OCI-LY7 (cell line): ENCODE data around the gene RBM20. TPM values are rescaled to one million over a fixed set of nuclear protein-coding genes. Genes with fewer than 3 reads are reported as not detected.

Experiments
- BruUV-seq: library from RNA; stranded (reverse); fragments of 400-500 nt; replicated peaks from 2 replicates; lab custom pipeline; 2021; lab: Mats Ljungman, UMichigan
- CTCF ChIA-PET: fragments of 300-600 bp; sonication (Branson Sonifier 250); formaldehyde crosslinking; loops from one replicate; lab custom pipeline; 2022; ENCODE audit warnings: antibody characterized with exemption; ENCODE audit not compliant: unreplicated experiment; lab: Charles Lee
- POLR2A ChIA-PET: fragments of 300-600 bp; sonication (Branson Sonifier 250); formaldehyde crosslinking; loops from one replicate; lab custom pipeline; 2022; ENCODE audit warnings: antibody characterized with exemption; lab: Charles Lee
- DNase-seq: peaks from one replicate; pipeline ENCODE4 v3.0.0-alpha.2; 2015; ENCODE audit warnings: low spot score
- H2AFZ ChIP-seq: fragments of 200-600 bp; sonication (generic), shearing (Covaris generic); 2 replicates; pipeline ENCODE4 v1.6.1; 2014; ENCODE audit warnings: mild to moderate bottlenecking, antibody characterized with exemption, low read length, moderate library complexity
- H3K27ac ChIP-seq: fragments of 200-600 bp; sonication (generic); 2 replicates; pipeline ENCODE4 v1.5.1; 2014; ENCODE audit warnings: mixed run types, low read depth, mild to moderate bottlenecking, moderate library complexity, low read length, inconsistent platforms; ENCODE audit not compliant: poor library complexity, severe bottlenecking
- H3K36me3 ChIP-seq: fragments of 200-600 bp; sonication (generic); 2 replicates; pipeline ENCODE4 v1.6.1; 2014; ENCODE audit warnings: mild to moderate bottlenecking, antibody characterized with exemption, low read length, moderate library complexity, mixed read lengths; ENCODE audit not compliant: insufficient read depth
- H3K4me1 ChIP-seq: fragments of 200-600 bp; sonication (generic); 2 replicates; pipeline ENCODE4 v1.5.1; 2014; ENCODE audit warnings: mild to moderate bottlenecking, low read length; ENCODE audit not compliant: insufficient read depth, poor library complexity, severe bottlenecking
- H3K4me2 ChIP-seq: fragments of 200-600 bp; sonication (generic); 2 replicates; pipeline ENCODE4 v1.6.1; 2014; ENCODE audit warnings: mild to moderate bottlenecking, low read length
- H3K4me3 ChIP-seq: fragments of 200-600 bp; sonication (generic); 2 replicates; pipeline ENCODE4 v1.5.1; 2014; ENCODE audit warnings: mild to moderate bottlenecking, low read depth, low read length; ENCODE audit not compliant: poor library complexity, severe bottlenecking
- H3K79me2 ChIP-seq: fragments of 200-600 bp; sonication (generic); 2 replicates; pipeline ENCODE4 v1.6.1; 2016; ENCODE audit warnings: low read depth, mild to moderate bottlenecking, low read length, moderate library complexity, mixed read lengths; ENCODE audit not compliant: insufficient read depth
- H3K9me2 ChIP-seq: fragments of 200-600 bp; sonication (generic); 2 replicates; pipeline ENCODE4 v1.6.1; 2016; ENCODE audit warnings: mild to moderate bottlenecking, low read length, mixed read lengths; ENCODE audit not compliant: insufficient read depth
- H3K9me3 ChIP-seq: fragments of 200-600 bp; sonication (generic); 2 replicates; pipeline ENCODE4 v1.6.1; 2014; ENCODE audit warnings: mild to moderate bottlenecking, mixed run types, low read length, mixed read lengths
- H4K20me1 ChIP-seq: fragments of 200-600 bp; sonication (generic); 2 replicates; pipeline ENCODE4 v1.6.1; 2014; ENCODE audit warnings: mild to moderate bottlenecking, antibody characterized with exemption, low read length, moderate library complexity, mixed read lengths; ENCODE audit not compliant: insufficient read depth
- EZH2phosphoT487 ChIP-seq: fragments of 200-600 bp; sonication (generic); IDR thresholded peaks from 2 replicates; pipeline ENCODE4 v1.6.1; 2018; ENCODE audit warnings: low read depth, borderline replicate concordance, mild to moderate bottlenecking, mixed run types, antibody characterized with exemption, low read length, moderate library complexity, mixed read lengths
- intact Hi-C: fragments of 100-400 bp; cut with micrococcal nuclease; formaldehyde crosslinking; loops from one replicate; pipeline ENCODE4 v1.10.0; 2022; ENCODE audit not compliant: unreplicated experiment
- total RNA-seq, 2 experiments: library from RNA; depleted of rRNA in 1 of 2; stranded (reverse); fragments of >200 nt in 1 of 2; shearing (Covaris generic) in 1 of 2; gene quantifications; 2 replicates each; pipeline ENCODE4 v1.2.3, GENCODE V29; 2014 to 2022
- TF ChIP-seq, protein P1 (sequence below): fragments of 200-600 bp; sonication (generic); conservative IDR thresholded peaks from 2 replicates; pipeline ENCODE4 v1.5.1; 2014; ENCODE audit warnings: mild to moderate bottlenecking, antibody characterized with exemption, low read length, moderate library complexity, mixed read lengths

The RBM20 gene
- total RNA-seq, 2 experiments from 2014 or later: 0.35 to 1.0 TPM

DNA sequence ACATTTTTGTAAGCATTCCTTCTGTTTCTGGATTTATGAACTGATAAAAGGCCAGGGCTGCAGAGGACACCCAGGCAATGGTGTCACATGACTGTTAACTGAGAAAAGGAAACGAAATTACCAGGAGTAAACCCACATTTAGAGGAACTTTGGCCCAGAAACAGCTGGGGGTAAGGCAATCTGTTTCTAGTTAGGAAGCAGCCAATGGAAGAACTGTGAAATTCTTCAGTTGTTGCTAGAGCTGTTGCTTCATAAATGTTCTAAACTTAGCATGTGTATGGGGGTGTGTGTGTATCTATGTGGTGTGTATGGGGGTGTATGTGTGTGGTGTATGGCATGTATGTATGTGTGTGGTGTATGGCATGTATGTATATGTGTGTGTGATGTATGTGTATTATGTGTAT, 215.8 kb downstream of the RBM20 start:
- Histone ChIP-seq H3K79me2 (no peaks in the 10 kb centered on the region), H3K4me3 (peak overlapping the region; percentile 24), H3K4me1 (peaks cover 80% of the 10 kb centered on the region), H3K9me2 (no peaks in the 10 kb centered on the region), H3K36me3 (no peaks in the 10 kb centered on the region), H4K20me1 (no peaks in the 10 kb centered on the region), H2AFZ (peak overlapping the region; percentile 21; the same call in 1 of the 2 replicates), H3K4me2 (peak overlapping the region; percentile 72), H3K27ac (peak overlapping the region; percentile 91), H3K9me3 (no peaks in the 10 kb centered on the region)
- intact Hi-C loops: loop anchor here (5.0 kb wide), 1 partner anchor 503 kb away; no protein-coding TSS in a partner anchor
- POLR2A ChIA-PET: interaction anchor here (1.6 to 5.5 kb wide), 9 partner anchors 7 to 57 kb away, joined by 4 to 121 read pairs (median 18); partner anchors contain the start of gene PDCD4
- no TSS peak for BruUV-seq
- TF ChIP-seq, protein P1, sequence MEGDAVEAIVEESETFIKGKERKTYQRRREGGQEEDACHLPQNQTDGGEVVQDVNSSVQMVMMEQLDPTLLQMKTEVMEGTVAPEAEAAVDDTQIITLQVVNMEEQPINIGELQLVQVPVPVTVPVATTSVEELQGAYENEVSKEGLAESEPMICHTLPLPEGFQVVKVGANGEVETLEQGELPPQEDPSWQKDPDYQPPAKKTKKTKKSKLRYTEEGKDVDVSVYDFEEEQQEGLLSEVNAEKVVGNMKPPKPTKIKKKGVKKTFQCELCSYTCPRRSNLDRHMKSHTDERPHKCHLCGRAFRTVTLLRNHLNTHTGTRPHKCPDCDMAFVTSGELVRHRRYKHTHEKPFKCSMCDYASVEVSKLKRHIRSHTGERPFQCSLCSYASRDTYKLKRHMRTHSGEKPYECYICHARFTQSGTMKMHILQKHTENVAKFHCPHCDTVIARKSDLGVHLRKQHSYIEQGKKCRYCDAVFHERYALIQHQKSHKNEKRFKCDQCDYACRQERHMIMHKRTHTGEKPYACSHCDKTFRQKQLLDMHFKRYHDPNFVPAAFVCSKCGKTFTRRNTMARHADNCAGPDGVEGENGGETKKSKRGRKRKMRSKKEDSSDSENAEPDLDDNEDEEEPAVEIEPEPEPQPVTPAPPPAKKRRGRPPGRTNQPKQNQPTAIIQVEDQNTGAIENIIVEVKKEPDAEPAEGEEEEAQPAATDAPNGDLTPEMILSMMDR: no peak
- no peak for TF ChIP-seq EZH2phosphoT487
- CTCF ChIA-PET: interaction anchor here (1.1 to 5.3 kb wide), 3 partner anchors 17 to 53 kb away, joined by 3 to 39 read pairs (median 4); no protein-coding TSS in a partner anchor
- peak; percentile 43 for DNase-seq

DNA sequence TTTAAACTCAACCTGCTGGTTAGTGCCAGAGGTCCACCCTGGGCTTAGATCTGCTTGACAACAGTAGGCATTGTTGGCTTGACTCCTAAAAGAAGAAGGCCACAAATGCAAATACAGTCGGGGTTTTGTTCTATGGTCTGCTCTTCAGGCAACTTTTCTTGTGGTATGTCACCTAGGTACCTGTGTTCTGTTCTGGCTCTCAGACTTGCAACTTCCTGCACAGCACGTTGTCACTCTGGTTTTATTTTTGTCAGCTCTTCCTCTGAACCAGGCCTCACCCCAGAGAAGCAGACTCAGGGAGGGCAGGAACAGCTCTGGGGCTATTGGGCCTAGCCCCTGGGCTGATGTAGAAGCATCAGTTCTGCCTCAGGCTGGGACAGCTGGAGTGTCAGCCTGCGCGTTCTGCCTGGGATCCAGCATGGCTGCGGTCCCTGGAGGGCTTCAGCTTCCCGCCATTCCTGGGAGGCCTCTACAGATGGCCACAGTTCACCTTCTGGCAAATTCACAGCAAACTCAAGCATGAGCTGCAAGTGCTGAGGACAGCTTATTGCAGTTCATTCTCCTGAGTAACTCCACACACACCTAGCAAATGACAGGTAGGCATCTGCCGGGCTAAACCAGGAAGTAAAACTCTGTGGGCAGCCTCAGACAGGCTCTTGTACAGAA, 216.6 kb downstream of the RBM20 start:
- H3K4me3 ChIP-seq: peak overlapping the region; percentile 24
- no peaks in the 10 kb centered on the region for H3K9me3 ChIP-seq
- intact Hi-C loops: loop anchor here (5.0 kb wide), 1 partner anchor 503 kb away; no protein-coding TSS in a partner anchor
- DNase-seq: peak; percentile 74
- no peaks in the 10 kb centered on the region for H3K36me3 ChIP-seq
- BruUV-seq: no TSS peak
- peak overlapping the region; percentile 72 for H3K4me2 ChIP-seq
- peaks cover 87% of the 10 kb centered on the region for H3K4me1 ChIP-seq
- H4K20me1 ChIP-seq: no peaks in the 10 kb centered on the region
- no peaks in the 10 kb centered on the region for H3K79me2 ChIP-seq
- TF ChIP-seq EZH2phosphoT487: no peak
- TF ChIP-seq, protein P1: no peak
- H3K9me2 ChIP-seq: no peaks in the 10 kb centered on the region
- ChIA-PET POLR2A (interaction anchor here (0.8 to 5.5 kb wide), 10 partner anchors 9 to 58 kb away, joined by 3 to 121 read pairs (median 5); partner anchors contain the start of gene PDCD4), CTCF (interaction anchor here (1.1 to 5.3 kb wide), 3 partner anchors 18 to 54 kb away, joined by 3 to 39 read pairs (median 4); no protein-coding TSS in a partner anchor)
- peak overlapping the region; percentile 91 for H3K27ac ChIP-seq
- peak overlapping the region; percentile 78 for H2AFZ ChIP-seq
